Adrenal gland (tissue), 12 donors: ENCODE measurements around the gene TRIM27. TPM values are rescaled to one million over a fixed set of nuclear protein-coding genes. Genes with fewer than 3 reads are reported as not detected.
"Not testable (repeated sequence)": the region's sequence is repeated elsewhere in the genome, so short reads cannot be mapped to it uniquely, and the experiment has no call there.

Source experiments
- DNase-seq, 7 donors: peaks; one replicate each; pipeline ENCODE4 v3.0.0-alpha.2; 2019 to 2020
- H3K27ac ChIP-seq, 5 donors: fragments of 200-600 bp; sonication (generic) in 4 of 5; 1 replicate in 3 of 5; 2 replicates in 2 of 5; pipeline versions ENCODE4 v1.5.1 to v1.8.0; 2016 to 2020; ENCODE audit warnings: mild to moderate bottlenecking in 1 of 5
- H3K27me3 ChIP-seq: fragments of 200-600 bp; 2 replicates; pipeline ENCODE4 v1.8.0; 2021
- H3K36me3 ChIP-seq, 2 donors: fragments of 200-600 bp; replicated peaks in 1 of 2; 1 replicate in 1 of 2; 2 replicates in 1 of 2; pipeline versions ENCODE4 v1.5.1 to v1.8.0; 2018 to 2022
- H3K4me1 ChIP-seq, 2 donors: fragments of 200-600 bp; replicated peaks in 1 of 2; 1 replicate in 1 of 2; 2 replicates in 1 of 2; pipeline versions ENCODE4 v1.5.1 to v1.8.0; 2018 to 2021
- H3K4me3 ChIP-seq, 4 donors: fragments of 200-600 bp; sonication (generic) in 3 of 4; one replicate each; pipeline ENCODE4 v1.5.1; 2016 to 2018
- H3K9me3 ChIP-seq, 3 donors: fragments of 200-600 bp; sonication (generic) in 1 of 3; replicated peaks in 1 of 3; 1 replicate in 2 of 3; 2 replicates in 1 of 3; pipeline versions ENCODE4 v1.5.1 to v1.8.0; 2016 to 2021
- POLR2A ChIP-seq, 2 donors: fragments of 450-650 bp; IDR thresholded peaks; one replicate each; pipeline ENCODE4 v1.6.1; 2017; ENCODE audit warnings: antibody characterized with exemption in 2 of 2, mild to moderate bottlenecking in 2 of 2, moderate library complexity in 1 of 2
- WGBS, 4 donors: extraction: QIAGEN DNeasy Blood & Tissue Kit in 2 of 4; methylation state at CpG; one replicate each; pipeline versions ENCODE4 v1.1.5 to v1.1.7; 2013 to 2017; 5-methylcytosine and 5-hydroxymethylcytosine counted together
- intact Hi-C, 2 donors: fragments of 100-400 bp; cut with DNase I; formaldehyde crosslinking; loops; one replicate each; pipeline versions ENCODE4 v1.14.1 to v1.15.0; 2022 to 2023
- polyA plus RNA-seq, 3 donors: library from polyadenylated mRNA; stranded (reverse); fragments of 200-250 nt in 2 of 3; fragments of 350-450 nt in 1 of 3; fragmentation: Illumina TruSeq in 1 of 3; extraction: RNeasy Lipid Tissue Mini Kit (QIAGEN cat#74804) in 1 of 3; gene quantifications; one replicate each; pipeline ENCODE4 v1.2.3, GENCODE V29; 2013 to 2014
- total RNA-seq, 9 donors: library from RNA; depleted of rRNA in 4 of 9; stranded (reverse); fragments of >200 nt in 4 of 9; fragments of 120-200 nt in 1 of 9; fragmentation: NEBNext Ultra II Directional in 1 of 9; extraction: Animal tissue kit (Norgen Biotek cat#: 25700) in 1 of 9; gene quantifications; one replicate each; pipeline versions ENCODE4 v1.1.0 to v1.2.4, GENCODE V29; 2013 to 2023
- TF ChIP-seq, protein P1 (sequence below), 6 experiments: fragments of 450-650 bp in 4 of 6; fragments of 200-600 bp in 2 of 6; sonication (generic) in 1 of 6; IDR thresholded peaks; 1 replicate in 5 of 6; 2 replicates in 1 of 6; pipeline versions ENCODE4 v1.5.1 to v1.8.0; 2016 to 2021; ENCODE audit warnings: antibody characterized with exemption in 6 of 6, mild to moderate bottlenecking in 2 of 6, moderate library complexity in 1 of 6
- donor health status: healthy with polysubstance abuse.
- donor health status: Bipolar disorder and iron deficiency.
- donor health status: DM: yes; HTN: yes; CAD: no.
- donor health status: DM: no; HTN: no; CAD: no.
- donor health status: DM: no; HTN: no; CAD: no.
- donor health status: DM: yes; HTN: yes; CAD: no.

Gene TRIM27
- total and polyA plus RNA-seq, 12 donors: 38.3 to 72.2 (median 49.7) TPM

DNA sequence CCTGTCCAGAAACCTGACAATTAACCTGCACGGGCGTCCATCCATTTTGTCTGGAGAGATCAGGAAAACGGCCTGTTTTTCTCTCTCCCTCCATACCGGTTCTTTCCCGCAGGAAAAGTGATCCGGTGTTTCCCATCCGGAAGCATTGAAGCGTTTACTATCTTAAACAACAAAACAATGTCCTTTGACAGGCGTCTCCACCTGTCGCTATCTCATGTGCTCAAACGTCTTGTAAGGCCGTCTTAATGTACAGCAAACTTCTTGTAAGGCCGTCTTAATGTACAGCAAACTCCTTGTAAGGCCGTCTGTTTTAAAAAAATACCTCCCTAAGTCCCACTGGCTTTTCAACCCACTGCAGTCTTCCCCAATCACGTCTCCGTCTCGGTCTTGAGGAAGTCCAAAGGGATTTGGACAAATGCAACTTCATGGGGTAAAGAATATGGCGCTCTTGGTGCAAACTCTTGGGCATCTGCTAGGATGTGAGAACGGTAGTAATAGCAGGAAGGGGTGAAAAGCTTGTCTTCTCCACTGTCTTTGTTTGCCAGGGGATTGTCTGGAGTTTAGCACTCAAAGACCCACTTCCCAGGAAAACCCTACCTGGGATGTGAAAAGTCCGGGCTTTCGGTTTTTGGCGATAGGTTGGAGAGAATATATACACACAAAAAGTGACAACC is 29.9 kb upstream of the TRIM27 start:
- 4 to 10% (median 5%) methylated on average over 20 to 22 of the region's 22 CpGs for whole genome bisulfite sequencing, 4 donors

DNA sequence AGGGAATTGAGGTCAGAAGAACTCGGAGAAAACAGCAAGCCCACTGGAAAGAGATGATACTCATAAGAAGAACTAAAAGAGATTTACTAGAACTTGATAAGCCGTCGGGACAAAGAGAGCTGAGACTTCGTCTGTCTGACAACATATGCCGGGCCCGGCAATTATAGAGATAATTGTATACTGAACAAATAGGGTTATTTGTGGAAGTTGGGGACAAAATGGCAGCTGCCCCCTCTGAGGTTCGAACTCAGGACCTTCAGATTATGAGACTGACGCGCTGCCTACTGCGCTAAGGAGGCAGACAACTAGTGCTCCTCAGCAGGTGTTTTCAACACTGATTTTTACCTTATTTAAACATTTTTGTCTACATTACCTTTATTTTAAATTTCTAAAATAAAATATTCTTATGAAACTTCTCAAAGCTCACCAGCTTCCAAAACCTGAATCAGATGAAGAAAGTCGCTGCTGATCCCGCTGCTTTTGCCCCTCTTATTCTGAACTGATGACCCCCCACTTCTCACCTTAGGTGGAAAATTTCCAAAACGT is 29.3 kb upstream of the TRIM27 start:
- Histone ChIP-seq H3K4me3 (peak overlapping the region in 1 of 4 donors; percentile 27), H3K27me3 (peaks cover 9% of the 10 kb centered on the region), H3K4me1 (peaks cover 0 to 5% of the 10 kb centered on the region in 2 donors), H3K27ac (no peak overlapping the region), H3K36me3 (no peaks in the 10 kb centered on the region), H3K9me3 (no peaks in the 10 kb centered on the region)
- 15 to 23% (median 19%) methylated on average over 13 of the region's 13 CpGs for WGBS, 4 donors
- TF ChIP-seq, protein P1, sequence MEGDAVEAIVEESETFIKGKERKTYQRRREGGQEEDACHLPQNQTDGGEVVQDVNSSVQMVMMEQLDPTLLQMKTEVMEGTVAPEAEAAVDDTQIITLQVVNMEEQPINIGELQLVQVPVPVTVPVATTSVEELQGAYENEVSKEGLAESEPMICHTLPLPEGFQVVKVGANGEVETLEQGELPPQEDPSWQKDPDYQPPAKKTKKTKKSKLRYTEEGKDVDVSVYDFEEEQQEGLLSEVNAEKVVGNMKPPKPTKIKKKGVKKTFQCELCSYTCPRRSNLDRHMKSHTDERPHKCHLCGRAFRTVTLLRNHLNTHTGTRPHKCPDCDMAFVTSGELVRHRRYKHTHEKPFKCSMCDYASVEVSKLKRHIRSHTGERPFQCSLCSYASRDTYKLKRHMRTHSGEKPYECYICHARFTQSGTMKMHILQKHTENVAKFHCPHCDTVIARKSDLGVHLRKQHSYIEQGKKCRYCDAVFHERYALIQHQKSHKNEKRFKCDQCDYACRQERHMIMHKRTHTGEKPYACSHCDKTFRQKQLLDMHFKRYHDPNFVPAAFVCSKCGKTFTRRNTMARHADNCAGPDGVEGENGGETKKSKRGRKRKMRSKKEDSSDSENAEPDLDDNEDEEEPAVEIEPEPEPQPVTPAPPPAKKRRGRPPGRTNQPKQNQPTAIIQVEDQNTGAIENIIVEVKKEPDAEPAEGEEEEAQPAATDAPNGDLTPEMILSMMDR (IDR thresholded peaks at IDR 0.05): no peak
- no peak for TF ChIP-seq POLR2A (IDR thresholded peaks at IDR 0.05)
- peak in 3 of 7 donors; percentile 30 to 69 (median 47) for DNase-seq
- intact Hi-C loops: no loop called here

More for the DNA sequence above, 29.9 kb upstream of the TRIM27 start:
- peak overlapping the region in 1 of 4 donors; percentile 27 for H3K4me3 ChIP-seq
- DNase-seq: no peak
- intact Hi-C loops: no loop called here
- H3K36me3 ChIP-seq: no peaks in the 10 kb centered on the region
- no peaks in the 10 kb centered on the region for H3K9me3 ChIP-seq
- peaks cover 0 to 5% of the 10 kb centered on the region in 2 donors for H3K4me1 ChIP-seq
- TF ChIP-seq, protein P1 (IDR thresholded peaks at IDR 0.05): no peak
- no peak for TF ChIP-seq POLR2A (IDR thresholded peaks at IDR 0.05)
- H3K27me3 ChIP-seq: peaks cover 9% of the 10 kb centered on the region
- H3K27ac ChIP-seq: no peak overlapping the region

DNA sequence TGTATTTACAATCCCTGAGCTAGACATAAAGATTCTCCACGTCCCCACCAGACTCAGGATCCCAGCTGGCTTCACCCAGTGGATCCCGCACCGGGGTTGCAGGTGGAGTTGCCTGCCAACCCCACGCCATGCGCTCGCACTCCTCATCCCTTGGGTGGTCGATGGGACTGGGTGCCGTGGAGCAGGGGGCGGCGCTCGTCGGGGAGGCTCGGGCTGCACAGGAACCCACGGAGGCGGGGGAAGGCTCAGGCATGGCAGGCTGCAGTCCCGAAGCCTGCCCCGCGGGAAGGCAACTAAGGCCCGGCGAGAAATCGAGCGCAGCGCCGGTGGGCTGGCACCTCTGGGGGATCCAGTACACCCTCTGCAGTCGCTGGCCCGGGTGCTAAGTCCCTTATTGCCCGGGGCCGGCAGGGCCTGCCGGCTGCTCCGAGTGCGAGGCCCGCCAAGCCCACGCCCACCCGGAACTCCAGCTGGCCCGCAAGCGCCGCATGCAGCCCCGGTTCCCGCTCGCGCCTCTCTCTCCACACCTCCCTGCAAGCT is 25.9 kb upstream of the TRIM27 start:
- H3K36me3 ChIP-seq, H3K27me3 ChIP-seq, H3K4me3 ChIP-seq, H3K9me3 ChIP-seq, DNase-seq, H3K27ac ChIP-seq, intact Hi-C loops, H3K4me1 ChIP-seq: not testable (repeated sequence)
- 90 to 96% (median 96%) methylated on average over 24 to 38 of the region's 41 CpGs for WGBS, 4 donors

DNA sequence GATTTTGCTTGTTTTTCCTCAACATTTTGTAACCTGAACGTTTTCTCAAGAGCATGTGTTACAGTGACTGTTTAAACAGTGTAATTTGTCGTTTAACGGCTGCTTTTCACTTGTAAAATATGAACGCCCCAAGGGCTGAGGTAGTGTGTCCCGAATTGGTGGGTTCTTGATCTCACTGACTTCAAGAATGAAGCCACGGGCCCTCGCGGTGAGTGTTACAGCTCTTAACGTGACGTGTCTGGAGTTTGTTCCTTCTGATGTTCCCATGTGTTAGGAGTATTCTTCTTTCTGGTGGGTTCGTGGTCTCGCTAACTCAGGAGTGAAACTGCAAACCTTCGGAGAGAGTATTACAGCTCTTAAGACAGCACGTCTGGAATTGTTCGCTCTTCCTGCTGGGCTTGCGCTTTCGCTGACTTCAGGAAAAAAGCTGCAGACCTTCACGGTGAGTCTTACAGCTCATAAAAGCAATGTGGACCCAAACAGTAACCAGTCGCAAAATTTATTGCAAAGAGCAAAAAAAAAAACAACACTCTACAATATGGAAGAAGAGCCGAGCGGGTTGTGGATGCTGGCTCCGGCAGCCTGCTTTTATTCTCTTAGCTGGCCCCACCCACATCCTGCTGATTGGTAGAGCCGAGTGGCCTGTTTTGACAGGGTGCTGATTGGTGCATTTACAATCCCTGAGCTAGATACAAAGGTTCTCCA is 25.1 kb upstream of the TRIM27 start:
- no peaks in the 10 kb centered on the region for H3K27me3 ChIP-seq
- WGBS, 4 donors: 86 to 89% (median 88%) methylated on average over 23 of the region's 23 CpGs
- DNase-seq: no peak
- intact Hi-C loops: no loop called here
- H3K27ac ChIP-seq: no peak overlapping the region
- H3K4me1 ChIP-seq: peaks cover 0 to 5% of the 10 kb centered on the region in 2 donors
- no peak overlapping the region for H3K4me3 ChIP-seq
- no peaks in the 10 kb centered on the region for H3K36me3 ChIP-seq
- no peaks in the 10 kb centered on the region for H3K9me3 ChIP-seq
- TF ChIP-seq, protein P1 (IDR thresholded peaks at IDR 0.05): no peak
- TF ChIP-seq POLR2A (IDR thresholded peaks at IDR 0.05): no peak
